Stimulated activated CD4-positive, alpha-beta T cell treated with anti-CD3 and anti-CD28 coated beads, Interleukin-12 subunit alpha, Interleukin-12 subunit beta, amount 100 ng/mL, for 24 hours (primary cell): ENCODE measurements around the gene LRRN2.

ENCODE experiments used
- DNase-seq, 2 experiments: peaks; one replicate each; pipeline ENCODE4 v3.0.0-alpha.2; 2020; ENCODE audit warnings: low read depth in 2 of 2

LRRN2 gene

DNA sequence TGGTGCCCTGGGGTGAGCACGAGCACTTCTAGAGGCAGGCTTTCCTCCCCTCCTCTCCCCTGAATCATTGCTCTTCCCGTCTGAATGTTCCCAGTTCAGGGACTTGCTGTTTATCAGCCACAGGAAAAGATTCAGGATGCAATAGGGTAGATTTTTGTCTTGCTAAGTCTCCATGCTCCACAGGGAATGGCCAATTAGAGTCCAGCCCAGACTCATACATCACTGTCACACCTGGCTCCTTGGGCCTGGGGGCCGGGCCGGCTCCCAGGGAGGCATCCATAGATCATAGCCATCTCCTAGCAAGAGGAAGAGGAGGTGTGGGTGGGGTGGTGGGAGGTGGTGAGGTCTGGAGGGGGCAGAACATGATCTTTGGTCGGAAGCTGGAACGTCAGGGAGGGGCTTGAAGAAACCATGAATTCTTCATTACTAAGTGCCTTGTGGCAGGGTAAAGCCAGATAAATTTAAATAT lies 83.4 kb downstream of the LRRN2 start:
- DNase-seq: no peak

DNA sequence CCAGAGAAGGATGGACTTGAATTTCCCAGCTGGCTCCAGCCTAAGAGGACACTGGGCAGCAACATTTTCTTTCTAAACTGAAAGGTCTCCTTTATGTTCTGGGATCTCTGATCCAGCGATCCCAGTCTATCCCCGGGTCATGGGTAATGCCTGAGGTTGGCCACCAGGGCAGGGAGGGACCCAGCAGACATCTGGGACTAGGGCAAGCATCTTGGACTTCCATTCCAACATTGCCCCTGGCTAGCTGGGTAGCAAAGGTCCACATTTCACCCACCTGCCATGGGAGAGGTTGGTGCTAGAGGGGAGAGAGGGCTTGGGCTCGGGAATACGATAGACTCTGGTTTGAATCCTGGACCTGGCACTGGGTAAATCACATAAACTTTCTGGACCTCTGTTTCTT lies 84.6 kb downstream of the LRRN2 start:
- DNase-seq: no peak

DNA sequence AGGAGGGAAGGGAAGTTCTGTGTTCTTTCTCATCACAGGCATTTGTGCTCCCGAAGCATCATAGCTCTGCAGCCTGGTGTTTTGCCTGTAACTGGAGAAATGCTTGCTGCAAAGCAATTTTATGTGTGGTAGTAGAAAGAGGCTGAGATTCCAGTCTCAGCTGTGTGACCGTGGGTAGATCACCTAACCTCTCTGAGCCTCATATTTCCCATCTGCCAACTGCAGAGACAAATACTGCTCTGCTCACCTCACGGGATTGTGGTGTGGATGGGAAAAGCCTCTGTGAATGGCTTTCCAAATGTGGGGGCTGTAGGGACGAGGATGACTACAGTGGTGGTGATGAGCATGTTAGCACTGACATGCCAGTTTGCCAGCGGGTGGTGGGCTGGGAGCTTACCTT lies 85.3 kb downstream of the LRRN2 start:
- DNase-seq: no peak

DNA sequence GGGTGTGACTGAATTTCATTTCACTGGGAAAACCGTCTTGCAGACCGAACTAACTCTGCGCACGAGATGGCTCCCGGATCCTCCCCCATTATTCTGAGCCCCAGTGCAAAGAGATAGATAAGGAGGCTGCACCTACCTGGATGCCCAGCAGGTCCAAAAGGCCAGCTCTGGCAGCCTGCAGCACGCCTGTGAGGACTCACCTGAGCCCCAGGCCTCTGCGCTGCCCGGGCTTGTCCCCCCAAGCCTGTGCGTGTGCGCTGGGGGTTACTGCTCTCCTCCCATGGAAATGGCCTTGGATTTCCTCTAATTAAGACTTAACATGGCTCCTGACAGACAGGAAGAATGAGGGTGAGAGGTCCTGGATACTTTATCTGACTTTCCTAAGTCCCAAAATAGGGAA lies 85.9 kb downstream of the LRRN2 start:
- DNase-seq: no peak

DNA sequence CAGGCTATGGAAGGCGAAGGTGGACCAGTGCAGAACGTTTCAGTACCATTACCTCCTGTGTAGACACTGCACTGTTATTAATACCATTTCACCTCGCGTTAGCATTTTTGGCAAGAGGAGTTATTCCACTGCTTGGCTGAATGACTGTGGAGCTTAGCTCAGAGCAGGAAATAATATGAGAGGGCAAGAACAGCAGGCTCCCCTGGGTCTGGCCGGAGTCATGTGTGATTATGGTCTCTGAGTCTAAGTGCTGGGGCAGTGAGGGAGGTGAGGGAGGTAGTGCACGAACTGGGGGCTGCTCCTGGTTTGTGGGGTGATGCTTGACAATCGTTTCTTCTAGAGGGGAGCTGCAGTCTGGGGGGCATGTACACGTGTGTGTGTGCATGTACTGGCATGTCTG lies 86.4 kb downstream of the LRRN2 start:
- DNase-seq: no peak

DNA sequence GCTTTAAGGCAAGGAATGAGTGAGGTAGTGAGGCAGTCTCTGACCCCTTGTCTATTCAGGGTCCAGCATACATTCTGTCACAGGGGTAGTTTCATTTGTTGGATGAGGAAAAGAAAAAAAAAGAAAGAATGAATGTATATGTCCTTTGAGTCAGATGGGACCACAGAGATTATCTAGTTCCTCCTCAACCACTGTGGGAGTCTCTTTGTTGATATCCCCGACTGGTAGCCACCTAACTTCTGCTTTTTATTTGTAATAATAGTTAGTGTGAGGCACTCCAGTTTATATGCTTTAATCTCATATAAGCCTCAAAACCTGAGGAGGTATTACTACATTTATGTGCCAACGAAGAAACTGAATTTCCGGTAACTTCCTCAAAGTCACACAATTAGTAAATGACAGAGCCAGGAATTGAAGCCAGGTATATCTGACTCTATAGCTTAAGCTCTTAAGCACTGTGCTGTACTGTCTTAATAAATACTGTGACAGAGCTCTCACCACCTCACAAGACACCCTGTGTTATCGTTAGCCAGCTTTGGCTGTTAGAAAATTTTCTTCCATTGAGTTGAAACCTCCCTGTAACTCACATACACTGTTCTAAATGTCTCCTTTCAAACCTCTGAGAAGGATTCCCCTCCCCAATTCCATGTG lies 87.1 kb downstream of the LRRN2 start:
- no peak for DNase-seq

DNA sequence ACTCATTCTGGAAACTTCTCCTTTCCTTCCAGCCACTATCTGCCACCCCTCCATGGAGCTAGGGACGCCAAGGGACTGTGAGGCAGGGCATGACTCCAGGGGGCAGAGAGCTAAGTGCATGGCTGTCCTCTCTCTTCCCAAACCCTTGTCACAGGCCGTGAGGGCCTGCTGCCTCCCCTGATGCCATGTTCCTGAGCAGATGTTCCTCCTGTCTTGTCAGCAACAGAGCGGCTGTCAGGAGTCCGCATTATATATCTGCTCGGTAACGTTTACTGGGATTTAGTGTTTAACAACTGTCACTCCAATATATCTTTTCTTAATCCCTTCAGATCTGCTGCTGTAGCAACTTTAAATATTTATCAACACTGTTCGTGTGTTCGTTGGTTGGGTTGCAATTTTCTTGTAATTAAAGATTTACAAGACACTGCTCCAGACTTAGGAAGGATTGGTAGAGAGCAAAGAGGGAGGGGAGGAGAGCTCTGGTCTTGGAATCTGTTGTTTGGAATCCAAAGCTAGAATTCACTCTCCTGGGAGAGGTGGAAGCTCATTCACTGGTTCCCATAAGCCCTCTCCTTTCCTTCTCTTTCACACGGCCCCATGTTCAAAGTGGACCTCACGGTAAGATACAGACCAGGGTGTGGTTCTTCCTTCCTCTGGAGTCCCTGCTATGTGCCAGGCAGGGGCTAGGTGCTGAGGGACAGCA lies 93.1 kb downstream of the LRRN2 start:
- DNase-seq: no peak

DNA sequence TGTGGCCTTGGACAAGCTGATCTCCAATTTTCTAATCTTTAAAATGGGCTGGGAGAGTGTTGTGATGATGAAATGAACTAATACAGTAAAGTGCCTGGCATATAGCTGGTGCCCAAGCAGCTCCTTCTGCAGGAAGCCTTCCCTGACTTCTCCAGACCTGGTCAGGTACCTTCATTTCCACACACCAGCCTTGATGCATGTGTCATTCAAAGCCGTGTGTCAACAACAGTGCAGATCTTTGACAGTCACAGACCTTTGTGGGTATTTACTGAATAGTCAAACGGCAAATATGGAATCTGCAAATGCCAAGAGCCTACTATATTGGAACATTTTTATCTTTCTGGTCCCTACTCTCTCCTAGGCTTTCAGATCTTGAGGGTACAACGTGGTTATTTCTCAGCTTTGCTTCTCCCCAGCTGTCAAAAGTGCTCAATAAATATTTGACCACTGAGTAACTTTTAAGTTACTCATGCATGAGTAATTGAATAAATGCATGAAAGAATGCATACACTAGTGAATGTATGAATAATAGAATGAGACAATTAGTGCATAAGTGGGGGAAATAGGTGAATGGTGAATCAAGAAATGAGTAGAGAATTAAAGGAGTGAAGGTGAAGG lies 94.0 kb downstream of the LRRN2 start:
- DNase-seq: no peak

DNA sequence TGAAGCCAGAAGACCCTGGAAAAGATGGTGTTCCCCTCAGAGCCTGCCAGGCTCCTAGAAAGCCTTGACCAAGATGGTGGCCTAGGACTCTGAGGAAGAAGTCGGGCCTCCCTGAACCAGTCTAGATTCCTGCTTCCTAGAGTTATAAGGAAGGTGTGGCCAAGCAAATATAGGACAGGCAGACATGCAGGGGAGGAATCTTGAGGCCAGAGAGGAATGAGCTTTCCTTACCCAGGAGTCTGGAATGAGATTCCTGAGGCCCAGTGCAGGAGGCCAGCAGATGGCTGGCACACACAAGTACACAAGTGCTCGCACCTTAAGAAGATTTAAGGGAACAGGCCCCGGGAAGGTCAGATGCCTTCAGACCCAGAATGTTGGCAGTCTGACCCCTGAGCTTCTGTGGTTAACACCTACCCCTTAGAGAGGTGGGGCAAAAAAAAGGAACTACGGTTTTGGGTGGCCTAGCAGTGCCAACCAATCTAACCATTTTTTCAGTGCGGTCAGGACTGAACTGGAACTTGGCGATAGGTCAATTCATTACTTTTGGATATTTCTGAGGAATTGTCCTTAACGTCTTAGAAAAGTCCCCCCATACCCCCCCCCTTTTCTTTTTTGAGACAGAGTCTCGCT lies 96.0 kb downstream of the LRRN2 start:
- DNase-seq: no peak

DNA sequence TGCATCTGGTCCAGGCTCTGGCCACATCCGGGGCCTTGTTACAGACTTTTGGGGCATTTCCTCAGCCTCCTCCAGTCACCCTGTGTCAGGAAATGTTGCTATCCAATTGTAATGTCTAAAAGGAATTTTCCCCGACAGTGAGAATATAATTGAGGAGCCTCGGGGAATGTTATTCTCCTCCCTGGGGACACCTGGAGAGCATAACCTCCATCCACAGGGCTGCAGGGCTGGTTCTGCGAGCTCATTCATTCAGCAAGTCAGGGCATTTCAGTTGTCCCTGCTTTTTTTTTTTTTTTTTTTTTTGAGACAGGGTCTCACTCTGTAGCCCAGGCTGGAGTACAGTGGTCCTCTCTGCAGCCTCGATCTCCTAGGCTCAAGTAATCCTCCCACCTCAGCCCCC lies 96.7 kb downstream of the LRRN2 start:
- DNase-seq: no peak

DNA sequence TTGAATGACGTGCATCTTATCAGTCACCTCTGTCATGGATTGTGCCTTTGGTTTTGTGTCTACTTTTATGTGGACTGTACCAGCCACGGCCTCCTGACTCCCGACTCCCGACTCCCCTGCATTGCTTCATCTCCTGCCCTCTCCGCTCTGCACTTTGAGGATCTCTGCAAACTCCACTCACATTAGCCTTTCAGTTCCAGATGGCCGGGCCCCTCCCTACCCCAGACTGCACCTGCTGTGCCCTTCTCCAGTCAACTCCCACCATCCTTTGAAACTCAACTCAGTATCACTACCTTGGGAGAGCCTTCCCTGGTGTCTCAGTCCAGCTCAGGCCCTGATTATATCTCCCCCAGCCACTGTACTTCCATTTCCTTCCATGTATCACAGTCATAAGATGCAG lies 97.9 kb downstream of the LRRN2 start:
- no peak for DNase-seq

DNA sequence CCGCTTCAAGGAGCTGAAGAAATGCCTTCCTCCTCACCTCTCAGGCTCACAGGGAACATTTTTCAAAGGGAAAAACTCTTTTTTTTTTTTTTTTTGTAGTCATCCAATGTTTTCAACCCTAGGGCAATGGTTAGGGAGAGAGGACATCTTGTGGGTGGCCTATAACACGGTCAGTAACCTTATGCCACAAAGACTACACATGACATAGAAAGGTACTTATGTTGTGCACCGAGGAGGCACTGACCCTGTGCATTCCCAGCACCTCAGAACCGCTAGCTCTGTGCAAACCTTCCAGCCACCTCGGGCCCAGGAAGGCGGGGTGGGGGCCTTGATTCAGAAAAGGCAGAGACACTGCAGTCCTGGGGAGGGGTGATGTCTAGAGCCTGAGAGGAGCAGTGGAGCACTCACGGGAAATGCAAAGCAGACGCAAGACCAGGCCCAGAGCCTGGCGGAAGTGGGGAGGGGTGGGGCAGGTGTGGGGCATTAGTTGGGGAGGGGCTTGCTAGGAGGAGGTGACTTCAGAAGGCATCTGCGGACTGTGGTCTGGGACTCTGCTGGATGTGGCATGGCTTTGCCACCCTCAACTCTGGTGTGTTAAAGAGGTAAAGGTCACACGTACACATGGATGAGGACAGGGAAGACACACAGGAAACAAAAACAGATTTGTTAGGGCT lies 100.7 kb downstream of the LRRN2 start:
- no peak for DNase-seq

DNA sequence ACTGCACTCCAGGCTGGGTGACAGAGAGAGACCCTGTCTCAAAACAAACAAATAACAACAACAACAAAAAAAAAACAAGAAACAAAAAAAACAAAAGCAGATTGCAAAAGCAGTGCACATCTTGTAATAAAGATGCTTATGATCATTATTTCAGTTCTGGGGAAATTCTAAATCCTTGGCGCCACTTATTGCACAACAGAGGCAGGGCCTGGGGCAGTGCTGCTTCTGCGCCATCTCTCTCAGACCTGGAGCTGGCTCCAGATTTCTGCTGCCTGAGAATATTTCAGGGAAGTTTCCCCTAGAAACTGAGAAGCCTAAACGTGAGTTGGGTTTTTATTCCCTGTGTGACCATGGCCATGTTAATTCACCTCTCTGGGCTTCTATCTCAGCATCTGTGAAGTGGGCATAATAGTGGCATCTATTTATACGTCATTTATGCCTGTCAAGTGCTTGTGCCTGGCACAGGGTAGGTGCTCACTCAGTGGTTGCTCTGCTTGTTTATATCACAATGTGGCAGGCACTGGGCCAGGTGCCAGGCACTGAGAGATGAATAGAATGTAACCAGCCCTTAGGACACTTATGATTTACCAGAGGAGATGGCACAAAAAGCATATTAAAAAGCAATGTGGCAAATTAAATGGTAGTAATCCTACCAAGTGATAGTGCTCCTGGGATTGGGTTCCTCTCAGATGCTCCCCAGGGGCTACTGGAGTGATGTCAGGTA lies 101.5 kb downstream of the LRRN2 start:
- no peak for DNase-seq

DNA sequence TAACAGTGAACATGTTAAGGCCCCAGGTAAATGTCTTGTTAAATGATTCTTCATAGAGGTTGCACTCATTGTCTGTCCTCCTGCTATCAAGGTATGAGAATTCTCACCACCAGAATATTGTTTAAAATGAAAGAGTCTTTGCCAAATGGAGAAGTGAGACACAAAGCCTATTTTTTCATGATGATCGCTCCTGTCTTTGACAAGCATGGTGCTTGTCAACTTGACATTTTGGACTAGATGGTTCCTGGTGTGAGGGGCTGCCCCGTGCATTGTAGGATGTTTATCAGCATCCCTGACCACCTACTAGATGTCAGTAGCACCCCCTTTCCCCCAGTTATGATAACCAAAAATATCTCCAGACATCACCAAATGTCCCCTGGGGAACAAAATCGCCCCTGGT lies 103.8 kb downstream of the LRRN2 start:
- DNase-seq: no peak

DNA sequence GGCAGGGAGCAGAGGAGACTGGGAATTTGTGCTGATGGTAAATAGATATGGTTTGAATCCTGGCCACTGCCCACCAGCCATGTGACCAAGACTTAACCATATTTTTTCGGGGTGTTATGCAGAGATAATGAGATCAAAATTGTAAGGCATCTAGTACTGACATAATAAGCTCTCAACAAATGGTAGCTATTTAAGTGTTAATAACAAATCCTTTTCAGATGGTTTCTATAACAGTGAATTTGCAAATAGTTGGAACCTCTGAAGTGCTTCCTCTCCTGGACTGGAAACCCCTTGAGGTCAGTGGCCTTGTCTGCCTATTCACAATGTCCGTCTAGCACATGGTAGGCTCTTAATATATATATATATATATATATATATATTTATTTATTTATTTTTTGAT lies 104.7 kb downstream of the LRRN2 start:
- DNase-seq: no peak

DNA sequence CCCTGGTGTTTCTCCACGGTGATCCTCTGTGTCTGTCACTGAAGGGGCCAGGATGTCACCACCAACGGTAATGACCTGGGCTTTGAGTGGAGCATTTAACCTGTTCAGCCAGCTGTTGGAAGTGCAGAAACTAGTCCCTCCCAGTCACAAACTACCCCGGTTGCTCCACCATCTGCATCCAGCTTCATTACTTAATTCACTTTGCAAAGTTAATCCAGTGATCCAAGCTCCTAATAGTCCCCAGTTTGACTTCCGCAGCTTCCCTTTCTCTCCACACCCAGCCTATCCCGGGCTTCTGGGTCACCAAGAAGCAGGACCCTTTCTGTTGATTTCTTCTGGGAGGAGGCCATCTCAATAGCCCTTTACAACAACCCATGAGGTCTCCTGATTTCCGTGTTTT lies 105.9 kb downstream of the LRRN2 start:
- no peak for DNase-seq

DNA sequence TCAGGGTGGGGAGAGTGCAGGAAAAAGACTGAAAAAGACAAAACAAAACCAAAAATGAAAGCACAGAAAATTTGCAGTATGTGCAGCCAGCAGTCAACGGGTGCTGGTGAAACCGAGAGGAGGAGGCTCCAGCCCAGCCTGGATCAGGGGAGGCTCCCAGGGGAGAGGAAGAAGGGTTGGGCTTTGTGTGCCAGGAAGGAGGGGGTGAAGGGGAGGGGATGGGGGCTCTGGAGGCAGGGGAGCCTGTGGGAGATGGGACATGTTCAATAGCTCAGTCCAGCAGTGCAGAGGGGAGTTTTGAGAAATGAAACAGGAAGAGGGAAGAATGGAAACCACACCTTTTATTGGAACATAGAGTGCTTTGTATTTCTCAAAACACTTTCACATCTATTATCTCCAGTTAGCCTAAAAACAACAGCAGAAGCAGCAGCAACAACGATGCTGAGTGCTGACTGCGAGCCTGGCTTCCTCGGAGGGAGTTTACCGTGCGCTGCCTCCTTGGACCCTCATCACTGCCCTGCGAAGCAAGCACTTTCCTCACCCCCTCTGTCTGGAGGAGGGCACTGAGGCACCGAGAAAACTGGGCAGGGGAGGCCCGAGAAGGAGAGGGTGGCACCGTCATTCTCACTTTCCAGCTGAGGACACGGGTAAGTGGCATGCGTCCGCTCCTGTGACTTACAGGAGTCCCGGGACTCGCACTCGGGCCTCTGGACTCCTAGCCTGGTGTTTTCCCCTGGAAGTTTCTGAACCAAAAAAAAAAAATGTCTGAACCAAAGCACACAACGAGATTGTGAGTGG lies 106.5 kb downstream of the LRRN2 start:
- DNase-seq: peak in 1 of 2 experiments; percentile 20

DNA sequence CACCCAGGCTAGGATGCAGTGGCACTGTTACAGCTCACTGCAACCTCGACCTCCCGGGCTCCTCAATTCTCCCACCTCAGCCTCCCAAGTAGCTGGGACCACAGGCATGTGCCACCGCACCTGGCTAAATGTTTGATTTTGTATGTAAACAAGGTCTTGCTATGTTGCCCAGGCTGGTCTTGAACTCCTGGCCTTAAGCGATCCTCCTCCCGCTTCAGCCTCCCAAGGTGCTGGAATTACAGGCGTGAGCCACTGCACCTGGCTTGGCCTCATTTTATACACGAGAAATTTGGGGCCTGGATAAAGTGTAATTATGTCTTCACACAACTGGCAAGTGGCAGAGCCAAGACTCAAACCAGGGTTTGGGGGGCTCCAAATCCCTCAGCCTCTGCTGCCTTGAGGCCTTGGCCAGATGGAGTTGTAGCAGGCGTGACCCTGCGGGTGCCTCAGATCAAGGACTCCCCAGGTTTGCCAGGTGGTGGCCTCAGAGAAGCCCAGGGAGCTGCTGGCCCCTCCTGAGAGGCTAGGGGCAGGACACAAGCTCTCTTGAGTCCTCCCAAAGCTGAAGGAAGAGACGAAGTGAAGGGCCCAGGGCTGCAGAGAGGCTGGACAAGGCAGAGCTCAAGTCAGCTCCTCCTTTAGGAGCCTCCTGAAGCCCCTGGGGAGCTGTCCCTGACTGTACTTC lies 107.6 kb downstream of the LRRN2 start:
- no peak for DNase-seq

DNA sequence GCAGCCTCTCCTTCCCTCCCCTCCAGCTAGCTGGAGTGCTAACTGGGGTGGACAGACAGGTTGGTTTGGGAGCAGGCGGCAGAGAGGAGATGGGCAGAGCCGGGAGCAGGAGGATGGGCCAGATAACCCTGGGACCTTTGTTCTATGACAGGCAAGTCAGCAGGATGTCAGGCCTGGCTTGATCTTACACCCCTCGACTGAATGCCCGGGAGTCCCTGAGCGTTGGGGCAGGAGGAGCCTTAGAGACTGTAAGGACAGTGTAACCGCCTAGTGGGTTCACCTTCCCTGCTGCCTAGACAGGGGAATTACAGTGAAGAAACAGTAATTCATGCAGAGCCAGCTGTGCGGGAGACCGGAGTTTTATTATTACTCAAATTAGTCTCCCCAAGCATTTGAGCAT lies 109.1 kb downstream of the LRRN2 start:
- no peak for DNase-seq
